Measurements from ENCODE around the gene CPVL.

The CPVL gene

GRCh38 chr7:29091715-29092114 is 54.6 kb downstream of the CPVL start:
- DNase-seq (ENCODE audit: low read depth, low spot score): no peak

- DNase-seq (ENCODE audit: low read depth, low spot score): peak; percentile 86
These were observed 55.3 kb downstream of the CPVL start for GRCh38 chr7:29090836-29091601.

DNA sequence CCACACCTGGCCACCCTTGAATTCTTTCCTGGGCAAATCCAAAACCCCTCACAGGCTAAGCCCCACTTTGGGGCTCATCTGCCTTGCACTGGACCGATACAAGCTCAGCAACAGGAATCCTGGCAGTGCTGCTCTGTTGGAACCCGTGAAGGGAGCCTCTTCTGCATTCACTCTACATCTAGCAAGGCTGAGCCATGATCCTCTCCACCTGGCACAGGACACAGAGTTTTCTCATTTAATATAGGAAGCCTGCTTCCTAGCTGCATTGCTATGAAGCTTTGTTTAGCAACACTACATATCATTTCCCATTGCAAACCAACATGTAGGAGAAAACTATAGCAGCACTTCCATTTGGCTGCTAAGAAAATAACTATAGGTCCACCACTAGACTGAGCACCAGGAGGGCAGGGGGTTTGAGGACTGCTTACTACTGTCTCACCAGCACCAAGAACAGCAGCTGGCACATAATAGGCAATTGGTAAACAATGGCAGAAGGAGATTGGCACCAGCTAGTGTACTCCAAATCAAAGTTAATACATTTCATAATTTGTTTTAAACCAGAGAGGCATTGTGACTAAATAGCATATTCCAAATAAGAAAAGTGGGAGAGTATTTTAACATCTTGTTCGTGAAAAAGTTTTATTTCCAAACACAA is 56.1 kb downstream of the CPVL start:
- DNase-seq (ENCODE audit: low read depth, low spot score): no peak

GRCh38 chr7:29087840-29088170 is 58.5 kb downstream of the CPVL start:
- no peak for DNase-seq (ENCODE audit: low read depth, low spot score)

DNA sequence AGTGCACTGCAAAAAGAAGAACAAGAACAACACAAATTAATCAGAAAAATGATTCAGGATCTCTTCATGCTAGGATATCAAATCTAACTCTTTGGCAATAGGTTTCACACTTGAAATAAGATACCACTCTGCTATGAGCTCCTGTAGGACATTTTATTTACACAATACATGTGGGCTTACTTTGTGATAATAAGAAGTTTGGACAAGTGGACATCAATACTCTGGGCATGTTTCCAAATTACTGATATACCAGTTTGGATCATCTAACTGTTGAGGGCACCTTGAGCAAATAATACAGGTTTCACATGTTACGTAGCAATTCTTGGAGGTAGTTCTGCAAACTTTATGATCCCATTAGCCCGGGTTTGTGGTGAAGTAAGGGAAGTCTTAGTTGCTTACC is 59.8 kb downstream of the CPVL start:
- no peak for DNase-seq (ENCODE audit: low read depth, low spot score)

DNA sequence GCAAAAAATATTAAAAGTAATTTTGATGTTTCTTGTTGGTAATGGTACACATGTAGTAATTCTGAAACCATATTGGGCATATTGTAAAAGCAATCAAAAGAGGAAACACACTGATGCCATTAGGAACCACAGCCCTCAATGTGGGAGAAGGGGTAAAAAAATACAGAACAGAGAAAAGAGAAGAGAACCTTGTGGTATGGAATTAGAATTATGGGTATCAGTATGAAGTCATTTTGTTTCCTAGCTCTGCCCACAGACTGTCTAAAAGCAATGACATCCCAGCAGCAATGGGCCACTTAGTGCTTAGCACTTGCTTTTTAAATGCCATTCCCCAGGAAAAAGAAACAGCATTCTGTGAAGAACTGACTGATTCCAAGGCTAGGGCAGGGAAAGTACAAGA is 61.5 kb downstream of the CPVL start:
- no peak for DNase-seq (ENCODE audit: low read depth, low spot score)

GRCh38 chr7:29080803-29081202 is 65.5 kb downstream of the CPVL start:
- DNase-seq (ENCODE audit: low read depth, low spot score): no peak

- DNase-seq (ENCODE audit: low read depth, low spot score): no peak
These were observed 67.8 kb downstream of the CPVL start for GRCh38 chr7:29078311-29079260.

GRCh38 chr7:29077854-29078253 is 68.5 kb downstream of the CPVL start:
- no peak for DNase-seq (ENCODE audit: low read depth, low spot score)

DNA sequence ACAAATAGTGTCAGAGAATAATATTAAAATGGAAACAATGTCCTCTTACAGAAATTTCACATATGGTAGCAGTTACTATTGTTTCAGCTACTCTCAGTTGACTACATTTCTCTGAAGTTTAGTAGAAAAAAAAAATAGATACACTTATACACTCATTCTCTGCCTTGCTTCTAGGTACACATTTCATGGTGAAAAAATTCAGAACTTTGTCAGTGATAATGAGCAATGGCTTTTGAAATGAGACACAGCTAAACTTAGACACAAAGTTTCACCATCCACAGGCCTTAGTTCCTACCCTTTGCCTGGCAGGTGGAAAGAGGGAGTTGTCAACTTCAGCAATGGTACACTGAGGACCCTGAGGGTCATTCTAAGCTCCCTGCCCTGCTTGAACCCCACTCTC is 69.2 kb downstream of the CPVL start:
- DNase-seq (ENCODE audit: low read depth, low spot score): no peak

DNA sequence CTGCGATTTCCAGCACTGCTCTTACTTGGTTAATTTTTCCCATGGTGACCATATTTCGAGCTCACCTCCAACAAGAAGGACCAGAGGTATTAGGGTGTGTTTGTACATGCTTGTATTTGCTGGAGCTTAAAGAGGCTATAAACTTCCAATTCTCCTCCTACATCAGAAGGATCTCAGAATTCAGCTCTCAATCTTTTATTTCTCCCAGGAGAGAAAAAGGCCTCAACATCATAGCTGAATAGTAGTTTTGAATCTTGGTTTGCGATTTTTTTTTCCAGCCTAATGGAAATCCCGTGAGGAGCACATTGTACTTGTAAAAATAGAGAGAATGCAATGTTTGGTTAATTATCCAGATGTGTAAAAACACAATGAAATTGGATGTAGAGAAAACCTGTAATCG is 69.7 kb downstream of the CPVL start:
- no peak for DNase-seq (ENCODE audit: low read depth, low spot score)

GRCh38 chr7:29075606-29076005 is 70.7 kb downstream of the CPVL start:
- no peak for DNase-seq (ENCODE audit: low read depth, low spot score)

DNA sequence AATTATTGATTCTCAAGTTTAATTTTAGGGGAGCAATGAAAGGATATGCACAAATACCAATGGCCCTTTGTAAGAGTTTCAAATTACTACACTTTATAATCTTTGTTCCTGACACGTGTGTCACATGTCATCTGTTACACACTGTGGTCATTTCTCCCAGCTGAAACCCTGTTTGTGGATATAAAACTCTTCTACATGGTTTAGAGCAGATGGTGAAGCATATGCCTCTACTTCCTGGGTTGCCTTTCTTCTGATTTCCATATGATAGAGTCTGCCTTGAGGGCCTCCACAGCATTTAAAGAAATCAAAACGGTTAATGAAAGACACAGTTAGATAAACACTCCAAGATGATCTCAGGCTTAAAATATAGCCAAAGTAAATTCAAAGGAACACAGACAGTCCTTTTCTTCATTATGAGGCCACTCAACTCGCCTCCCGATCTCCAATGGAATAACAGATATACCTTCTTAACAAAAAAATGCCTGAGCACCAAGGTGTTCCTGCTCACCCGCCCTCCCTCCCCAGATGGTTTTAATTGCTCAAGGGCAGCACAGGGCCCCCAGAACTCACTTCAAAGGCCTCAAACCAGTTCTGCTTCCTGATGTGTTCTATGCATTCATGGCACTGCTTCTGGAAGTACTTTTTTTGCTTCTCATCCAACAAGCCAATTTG is 75.0 kb downstream of the CPVL start:
- DNase-seq (ENCODE audit: low read depth, low spot score): peak; percentile 19

GRCh38 chr7:29066641-29067040 is 79.7 kb downstream of the CPVL start:
- DNase-seq (ENCODE audit: low read depth, low spot score): no peak

- DNase-seq (ENCODE audit: low read depth, low spot score): no peak
These were observed 81.0 kb downstream of the CPVL start for GRCh38 chr7:29065181-29065857.

- DNase-seq (ENCODE audit: low read depth, low spot score): no peak
These were observed 82.5 kb downstream of the CPVL start for GRCh38 chr7:29063872-29064271.

DNA sequence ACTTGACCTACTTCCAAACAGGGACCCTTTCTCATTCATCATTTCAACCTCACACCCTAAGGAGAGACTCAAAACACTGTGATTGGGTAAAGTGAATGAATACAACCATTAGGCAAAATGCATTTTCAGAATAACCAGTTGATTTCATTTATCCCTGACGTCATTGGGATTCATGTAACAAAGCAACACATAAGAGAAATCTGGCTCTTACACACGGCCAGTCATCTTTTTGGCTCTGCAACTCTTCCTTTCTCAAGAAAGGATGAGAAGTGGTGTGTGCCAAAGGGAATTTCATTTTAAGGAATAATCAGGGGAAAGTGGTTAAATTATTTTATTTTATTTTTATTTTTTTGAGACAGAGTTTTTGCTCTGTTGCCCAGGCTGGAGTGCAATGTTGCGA is 83.1 kb downstream of the CPVL start:
- no peak for DNase-seq (ENCODE audit: low read depth, low spot score)

- no peak for DNase-seq (ENCODE audit: low read depth, low spot score)
These were observed 93.0 kb downstream of the CPVL start for GRCh38 chr7:29053105-29053872.

DNA sequence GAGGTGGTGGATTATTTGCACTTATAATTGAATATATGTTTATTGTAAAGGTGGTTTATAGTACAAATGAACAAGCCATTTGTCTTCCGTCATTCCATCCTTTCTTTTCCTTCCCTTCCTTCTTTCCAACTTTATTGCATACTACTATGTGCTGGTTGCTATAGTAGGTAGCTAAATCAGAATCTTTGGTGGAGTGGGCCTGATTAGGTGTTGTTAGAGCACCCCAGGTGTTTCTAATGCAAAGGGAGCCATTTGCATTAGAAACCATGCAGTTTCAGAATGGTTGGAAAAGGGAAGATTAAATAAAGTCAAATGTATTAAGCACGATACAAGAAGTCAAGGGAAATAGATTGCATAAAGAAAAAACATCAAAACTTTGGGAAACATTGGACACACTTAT is 99.4 kb downstream of the CPVL start:
- DNase-seq (ENCODE audit: low read depth, low spot score): no peak

GRCh38 chr7:29045258-29046086 is 100.9 kb downstream of the CPVL start:
- no peak for DNase-seq (ENCODE audit: low read depth, low spot score)

Data from ELF-1 (cell line).